A673 (cell line): ENCODE data around the gene RANGRF.

ENCODE experiments used
- EZH2 ChIP-seq: fragments of 200-600 bp; sonication (generic); IDR thresholded peaks from 2 replicates; pipeline ENCODE4 v1.6.1; 2017; ENCODE audit warnings: borderline replicate concordance, low read depth, mild to moderate bottlenecking, mixed read lengths, antibody characterized with exemption, low read length; ENCODE audit not compliant: poor library complexity, severe bottlenecking
- TF ChIP-seq, protein P1 (sequence below): fragments of 300-800, 200-600 bp; sonication (generic); conservative IDR thresholded peaks from 2 replicates; pipeline ENCODE4 v1.5.1; 2017; ENCODE audit warnings: low read depth, mild to moderate bottlenecking, antibody characterized with exemption, low read length, moderate library complexity, mixed read lengths

GRCh38 chr17:8292639-8293395 is 4.3 kb downstream of the RANGRF start:
- TF ChIP-seq, protein P1, sequence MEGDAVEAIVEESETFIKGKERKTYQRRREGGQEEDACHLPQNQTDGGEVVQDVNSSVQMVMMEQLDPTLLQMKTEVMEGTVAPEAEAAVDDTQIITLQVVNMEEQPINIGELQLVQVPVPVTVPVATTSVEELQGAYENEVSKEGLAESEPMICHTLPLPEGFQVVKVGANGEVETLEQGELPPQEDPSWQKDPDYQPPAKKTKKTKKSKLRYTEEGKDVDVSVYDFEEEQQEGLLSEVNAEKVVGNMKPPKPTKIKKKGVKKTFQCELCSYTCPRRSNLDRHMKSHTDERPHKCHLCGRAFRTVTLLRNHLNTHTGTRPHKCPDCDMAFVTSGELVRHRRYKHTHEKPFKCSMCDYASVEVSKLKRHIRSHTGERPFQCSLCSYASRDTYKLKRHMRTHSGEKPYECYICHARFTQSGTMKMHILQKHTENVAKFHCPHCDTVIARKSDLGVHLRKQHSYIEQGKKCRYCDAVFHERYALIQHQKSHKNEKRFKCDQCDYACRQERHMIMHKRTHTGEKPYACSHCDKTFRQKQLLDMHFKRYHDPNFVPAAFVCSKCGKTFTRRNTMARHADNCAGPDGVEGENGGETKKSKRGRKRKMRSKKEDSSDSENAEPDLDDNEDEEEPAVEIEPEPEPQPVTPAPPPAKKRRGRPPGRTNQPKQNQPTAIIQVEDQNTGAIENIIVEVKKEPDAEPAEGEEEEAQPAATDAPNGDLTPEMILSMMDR: no peak
- TF ChIP-seq EZH2: no peak
